Esophagus squamous epithelium (tissue), 4 donors: ENCODE results near the gene SMIM44.

ENCODE experiments used
- POLR2A ChIP-seq, 4 donors: fragments of 450-650 bp; IDR thresholded peaks; one replicate each; pipeline ENCODE4 v1.6.1; 2017; ENCODE audit warnings: antibody characterized with exemption in 4 of 4, mild to moderate bottlenecking in 4 of 4, moderate library complexity in 3 of 4
- TF ChIP-seq, protein P1 (sequence below), 6 experiments: fragments of 450-650 bp in 4 of 6; fragments of 200-600 bp in 2 of 6; sonication (generic) in 2 of 6; IDR thresholded peaks; one replicate each; pipeline ENCODE4 v1.5.1; 2016 to 2019; ENCODE audit warnings: antibody characterized with exemption in 6 of 6, mild to moderate bottlenecking in 4 of 6, moderate library complexity in 4 of 6

GRCh38 chr19:3531716-3532115, 48.5 kb upstream of the SMIM44 start:
- TF ChIP-seq, protein P1, sequence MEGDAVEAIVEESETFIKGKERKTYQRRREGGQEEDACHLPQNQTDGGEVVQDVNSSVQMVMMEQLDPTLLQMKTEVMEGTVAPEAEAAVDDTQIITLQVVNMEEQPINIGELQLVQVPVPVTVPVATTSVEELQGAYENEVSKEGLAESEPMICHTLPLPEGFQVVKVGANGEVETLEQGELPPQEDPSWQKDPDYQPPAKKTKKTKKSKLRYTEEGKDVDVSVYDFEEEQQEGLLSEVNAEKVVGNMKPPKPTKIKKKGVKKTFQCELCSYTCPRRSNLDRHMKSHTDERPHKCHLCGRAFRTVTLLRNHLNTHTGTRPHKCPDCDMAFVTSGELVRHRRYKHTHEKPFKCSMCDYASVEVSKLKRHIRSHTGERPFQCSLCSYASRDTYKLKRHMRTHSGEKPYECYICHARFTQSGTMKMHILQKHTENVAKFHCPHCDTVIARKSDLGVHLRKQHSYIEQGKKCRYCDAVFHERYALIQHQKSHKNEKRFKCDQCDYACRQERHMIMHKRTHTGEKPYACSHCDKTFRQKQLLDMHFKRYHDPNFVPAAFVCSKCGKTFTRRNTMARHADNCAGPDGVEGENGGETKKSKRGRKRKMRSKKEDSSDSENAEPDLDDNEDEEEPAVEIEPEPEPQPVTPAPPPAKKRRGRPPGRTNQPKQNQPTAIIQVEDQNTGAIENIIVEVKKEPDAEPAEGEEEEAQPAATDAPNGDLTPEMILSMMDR (IDR thresholded peaks at IDR 0.05) = no peak
- TF ChIP-seq POLR2A (IDR thresholded peaks at IDR 0.05) = no peak
